Mucosa of descending colon (tissue), 3 donors: Measurements from ENCODE around the gene ST6GALNAC3. TPM values are rescaled to one million over a fixed set of nuclear protein-coding genes. Genes with fewer than 3 reads are reported as not detected.

ENCODE experiments used
- ATAC-seq: fragments of 200-7000 bp; cut with Tn5 transposase; one replicate; pipeline ENCODE4 v1.9.1; 2020; ENCODE audit warnings: mild to moderate bottlenecking, moderate library complexity
- DNase-seq, 3 donors: peaks; one replicate each; pipeline ENCODE4 v3.0.0-alpha.2; 2020
- H3K36me3 ChIP-seq: fragments of 200-600 bp; one replicate; pipeline ENCODE4 v1.8.0; 2021; ENCODE audit warnings: low read depth, mild to moderate bottlenecking
- H3K4me1 ChIP-seq: fragments of 200-600 bp; one replicate; pipeline ENCODE4 v1.8.0; 2021; ENCODE audit warnings: low read depth, mild to moderate bottlenecking
- H3K4me3 ChIP-seq: fragments of 200-600 bp; one replicate; pipeline ENCODE4 v1.8.0; 2021; ENCODE audit warnings: mild to moderate bottlenecking
- H3K9me3 ChIP-seq: fragments of 200-600 bp; one replicate; pipeline ENCODE4 v1.8.0; 2021; ENCODE audit warnings: mild to moderate bottlenecking
- CTCF ChIP-seq: fragments of 200-600 bp; IDR thresholded peaks from one replicate; pipeline ENCODE4 v1.8.0; 2022; ENCODE audit warnings: antibody characterized with exemption, mild to moderate bottlenecking
- intact Hi-C, 2 donors: fragments of 100-400 bp; cut with DNase I in 1 of 2; cut with micrococcal nuclease in 1 of 2; formaldehyde crosslinking; loops; one replicate each; pipeline versions ENCODE4 v1.11.0 to v1.11.1; 2022; cut with DNase I, micrococcal nuclease
- total RNA-seq, 3 donors: library from RNA; stranded (reverse); fragmentation: NEBNext Ultra II Directional in 2 of 3; extraction: Animal tissue kit (Norgen Biotek cat#: 25700) in 2 of 3; gene quantifications; one replicate each; pipeline versions ENCODE4 v1.2.1 to v1.2.4, GENCODE V29; 2021 to 2023
- donor health status: DM: no; HTN: no; CAD: no; lungs with moderate emphysema.
- donor health status: DM: no; HTN: no; CAD: no.
- donor health status: DM: no; HTN: yes; CAD: no.

The ST6GALNAC3 gene
- total RNA-seq, 3 donors from 2014 or later = 5.4 to 9.0 (median 6.7) TPM

GRCh38 chr1:76668046-76668445, 593.5 kb downstream of the ST6GALNAC3 start:
- peak in 1 of 3 donors; percentile 12 for DNase-seq
- Histone ChIP-seq H3K4me1 (no peaks in the 10 kb centered on the region), H3K9me3 (no peaks in the 10 kb centered on the region), H3K36me3 (no peaks in the 10 kb centered on the region), H3K4me3 (no peak overlapping the region)
- intact Hi-C loops = no loop called here
- no peak for TF ChIP-seq CTCF
- no peak for ATAC-seq

- Histone ChIP-seq H3K9me3 (no peaks in the 10 kb centered on the region), H3K36me3 (no peaks in the 10 kb centered on the region), H3K4me1 (no peaks in the 10 kb centered on the region), H3K4me3 (no peak overlapping the region)
- DNase-seq = no peak
- intact Hi-C loops = no loop called here
- ATAC-seq = no peak
- TF ChIP-seq CTCF = no peak
These were observed 594.6 kb downstream of the ST6GALNAC3 start for GRCh38 chr1:76669131-76669530.

GRCh38 chr1:76669624-76670315, 595.2 kb downstream of the ST6GALNAC3 start:
- Histone ChIP-seq H3K4me1 (no peaks in the 10 kb centered on the region), H3K36me3 (no peaks in the 10 kb centered on the region), H3K4me3 (no peak overlapping the region), H3K9me3 (no peaks in the 10 kb centered on the region)
- DNase-seq (no peak), ATAC-seq (no peak)
- TF ChIP-seq CTCF = no peak
- intact Hi-C loops = no loop called here

GRCh38 chr1:76674689-76675210, 600.2 kb downstream of the ST6GALNAC3 start:
- Histone ChIP-seq H3K9me3 (no peaks in the 10 kb centered on the region), H3K4me1 (no peaks in the 10 kb centered on the region), H3K36me3 (no peaks in the 10 kb centered on the region), H3K4me3 (no peak overlapping the region)
- ATAC-seq (no peak), DNase-seq (no peak)
- intact Hi-C loops = no loop called here
- TF ChIP-seq CTCF = no peak

- no peak for ATAC-seq
- no peak for TF ChIP-seq CTCF
These were observed 603.2 kb downstream of the ST6GALNAC3 start for GRCh38 chr1:76677416-76678405.

More at GRCh38 chr1:76677416-76678405, 603.2 kb downstream of the ST6GALNAC3 start:
- Histone ChIP-seq H3K4me3 (no peak overlapping the region), H3K4me1 (no peaks in the 10 kb centered on the region), H3K9me3 (no peaks in the 10 kb centered on the region), H3K36me3 (no peaks in the 10 kb centered on the region)
- no peak for DNase-seq
- intact Hi-C loops = no loop called here
